Suppressor macrophage treated with lipopolysaccharide for 4 hours (primary cell): ENCODE measurements around the gene GMIP.
"Not testable (repeated sequence)": the region's sequence is repeated elsewhere in the genome, so short reads cannot be mapped to it uniquely, and the experiment has no call there.

Experiments
- DNase-seq: peaks from one replicate; pipeline ENCODE4 v3.0.0-alpha.2; 2020

Gene GMIP, protein sequence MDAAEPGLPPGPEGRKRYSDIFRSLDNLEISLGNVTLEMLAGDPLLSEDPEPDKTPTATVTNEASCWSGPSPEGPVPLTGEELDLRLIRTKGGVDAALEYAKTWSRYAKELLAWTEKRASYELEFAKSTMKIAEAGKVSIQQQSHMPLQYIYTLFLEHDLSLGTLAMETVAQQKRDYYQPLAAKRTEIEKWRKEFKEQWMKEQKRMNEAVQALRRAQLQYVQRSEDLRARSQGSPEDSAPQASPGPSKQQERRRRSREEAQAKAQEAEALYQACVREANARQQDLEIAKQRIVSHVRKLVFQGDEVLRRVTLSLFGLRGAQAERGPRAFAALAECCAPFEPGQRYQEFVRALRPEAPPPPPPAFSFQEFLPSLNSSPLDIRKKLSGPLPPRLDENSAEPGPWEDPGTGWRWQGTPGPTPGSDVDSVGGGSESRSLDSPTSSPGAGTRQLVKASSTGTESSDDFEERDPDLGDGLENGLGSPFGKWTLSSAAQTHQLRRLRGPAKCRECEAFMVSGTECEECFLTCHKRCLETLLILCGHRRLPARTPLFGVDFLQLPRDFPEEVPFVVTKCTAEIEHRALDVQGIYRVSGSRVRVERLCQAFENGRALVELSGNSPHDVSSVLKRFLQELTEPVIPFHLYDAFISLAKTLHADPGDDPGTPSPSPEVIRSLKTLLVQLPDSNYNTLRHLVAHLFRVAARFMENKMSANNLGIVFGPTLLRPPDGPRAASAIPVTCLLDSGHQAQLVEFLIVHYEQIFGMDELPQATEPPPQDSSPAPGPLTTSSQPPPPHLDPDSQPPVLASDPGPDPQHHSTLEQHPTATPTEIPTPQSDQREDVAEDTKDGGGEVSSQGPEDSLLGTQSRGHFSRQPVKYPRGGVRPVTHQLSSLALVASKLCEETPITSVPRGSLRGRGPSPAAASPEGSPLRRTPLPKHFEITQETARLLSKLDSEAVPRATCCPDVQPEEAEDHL

DNA sequence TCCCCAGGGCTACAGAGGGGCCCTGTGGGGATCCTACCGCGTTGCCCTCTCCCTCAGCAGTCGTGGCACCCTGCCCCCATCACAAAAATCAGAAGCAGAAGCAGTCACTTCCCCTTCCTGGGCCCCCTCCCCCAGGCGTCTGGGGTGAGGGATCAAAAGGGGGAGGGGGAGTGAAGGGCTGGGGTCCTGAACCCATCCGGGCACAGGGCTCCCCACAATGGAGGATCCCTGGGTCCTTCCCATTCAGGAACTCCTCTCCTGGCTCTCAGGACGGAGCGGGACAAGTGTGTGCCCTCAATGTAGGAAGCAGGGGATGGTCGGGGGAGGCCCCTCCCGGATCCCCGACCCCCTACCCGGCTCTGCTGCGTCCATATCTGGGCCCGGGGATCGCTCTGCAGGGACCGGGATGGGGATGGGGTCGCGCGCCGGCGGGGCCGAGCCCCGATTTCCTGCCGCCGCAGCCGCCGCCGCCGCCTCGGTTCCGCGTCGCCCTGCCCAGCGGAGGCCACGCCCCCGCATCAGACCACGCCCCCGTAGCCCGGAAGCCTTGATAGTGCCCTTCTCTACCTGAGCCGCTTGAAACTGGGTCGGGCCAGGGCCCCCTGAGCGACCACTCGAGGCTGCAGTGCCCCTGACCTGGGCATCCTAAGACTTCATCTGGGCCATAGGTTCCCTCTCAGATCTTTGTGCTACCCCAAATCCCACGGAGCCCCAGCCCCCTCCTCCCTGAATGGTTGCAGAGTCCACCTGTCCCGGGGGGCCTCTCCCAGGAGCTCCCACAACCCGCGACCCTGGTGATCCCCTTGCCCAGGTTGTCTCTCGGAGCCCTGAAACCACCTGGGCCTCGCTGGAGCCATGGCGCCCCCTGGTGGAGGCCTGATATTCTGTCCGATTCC lies at the start of gene GMIP:
Gene GMIP, minus strand, starts transcription at position 500 of the 896 bp plus-strand sequence. Its CDS starts 128 bp downstream, at position 372.
- DNase-seq = peak; percentile 83

- no peak for DNase-seq
Measured at GRCh38 chr19:19691683-19692082, 48.2 kb upstream of the GMIP start.

DNA sequence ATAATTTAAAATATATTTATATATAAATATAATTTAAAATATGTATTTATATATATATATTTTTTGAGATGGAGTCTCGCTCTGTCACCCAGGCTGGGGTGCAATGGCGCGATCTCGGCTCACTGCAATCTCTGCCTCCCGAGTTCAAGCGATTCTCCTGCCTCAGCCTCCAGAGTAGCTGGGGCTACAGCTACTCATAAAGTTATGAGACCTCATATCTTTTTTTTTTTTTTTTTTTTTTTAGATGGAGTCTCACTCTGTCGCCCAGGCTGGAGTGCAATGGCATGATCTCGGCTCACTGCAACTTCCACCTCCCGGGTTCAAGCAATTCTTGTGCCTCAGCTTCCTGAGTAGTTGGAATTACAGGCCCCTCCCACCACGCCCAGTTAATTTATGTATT lies 45.6 kb upstream of the GMIP start:
- DNase-seq = not testable (repeated sequence)

DNA sequence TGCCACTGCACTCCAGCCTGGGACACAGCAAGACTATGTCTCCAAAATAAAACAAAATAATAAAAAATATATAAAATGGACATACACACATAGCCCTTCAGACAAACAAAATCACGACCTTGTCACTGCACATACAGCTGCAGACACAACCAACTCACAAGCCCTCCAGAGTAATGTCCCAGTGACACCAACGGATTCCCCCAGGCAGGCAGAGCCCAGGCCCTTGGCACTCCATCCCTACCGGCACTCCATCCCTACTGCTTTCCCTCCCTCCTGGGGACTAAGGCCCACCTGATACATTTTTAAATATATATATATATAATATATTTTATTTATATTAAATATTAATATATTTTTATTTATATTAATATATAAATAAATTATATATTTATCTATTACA lies 43.6 kb upstream of the GMIP start:
- DNase-seq = no peak

- DNase-seq = no peak
Measured at GRCh38 chr19:19686580-19686979, 43.1 kb upstream of the GMIP start.

DNA sequence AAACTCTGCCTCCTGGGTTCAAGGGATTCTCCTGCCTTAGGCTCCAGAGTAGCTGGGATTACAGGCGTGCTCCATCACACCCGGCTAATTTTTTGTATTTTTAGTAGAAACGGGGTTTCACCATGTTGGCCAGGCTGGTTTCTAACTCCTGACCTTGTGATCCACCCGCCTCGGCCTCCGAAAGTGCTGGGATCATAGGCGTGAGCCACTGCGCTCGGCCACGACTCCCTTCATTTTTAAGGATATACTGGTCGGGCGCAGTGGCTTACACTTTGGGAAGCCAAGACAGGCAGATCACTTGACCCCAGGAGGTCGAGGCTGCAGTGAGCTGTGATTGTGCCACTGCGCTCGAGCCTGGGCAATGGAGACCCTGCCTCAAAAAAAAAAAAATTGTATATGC lies 42.7 kb upstream of the GMIP start:
- DNase-seq = not testable (repeated sequence)

DNA sequence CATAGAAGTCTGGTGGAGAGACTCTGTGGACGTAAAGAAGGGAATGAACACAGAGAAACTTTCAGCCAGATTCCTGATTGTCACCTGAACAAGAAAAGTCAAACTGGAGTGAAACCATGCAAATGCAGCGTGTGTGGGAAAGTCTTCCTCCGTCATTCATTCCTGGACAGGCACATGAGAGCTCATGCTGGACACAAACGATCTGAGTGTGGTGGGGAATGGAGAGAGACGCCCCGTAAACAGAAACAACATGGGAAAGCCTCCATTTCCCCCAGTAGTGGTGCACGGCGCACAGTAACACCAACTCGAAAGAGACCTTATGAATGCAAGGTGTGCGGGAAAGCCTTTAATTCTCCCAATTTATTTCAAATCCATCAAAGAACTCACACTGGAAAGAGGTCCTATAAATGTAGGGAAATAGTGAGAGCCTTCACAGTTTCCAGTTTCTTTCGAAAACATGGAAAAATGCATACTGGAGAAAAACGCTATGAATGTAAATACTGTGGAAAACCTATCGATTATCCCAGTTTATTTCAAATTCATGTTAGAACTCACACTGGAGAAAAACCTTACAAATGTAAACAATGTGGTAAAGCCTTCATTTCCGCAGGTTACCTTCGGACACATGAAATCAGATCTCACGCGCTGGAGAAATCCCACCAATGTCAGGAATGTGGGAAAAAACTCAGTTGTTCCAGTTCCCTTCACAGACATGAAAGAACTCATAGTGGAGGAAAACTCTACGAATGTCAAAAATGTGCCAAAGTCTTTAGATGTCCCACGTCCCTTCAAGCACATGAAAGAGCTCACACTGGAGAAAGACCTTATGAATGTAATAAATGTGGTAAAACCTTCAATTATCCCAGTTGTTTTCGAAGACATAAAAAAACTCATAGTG lies 36.0 kb upstream of the GMIP start:
- DNase-seq = no peak

GRCh38 chr19:19677579-19677978 lies 34.1 kb upstream of the GMIP start:
- no peak for DNase-seq

- no peak for DNase-seq
Measured at GRCh38 chr19:19674315-19674714, 30.9 kb upstream of the GMIP start.

DNA sequence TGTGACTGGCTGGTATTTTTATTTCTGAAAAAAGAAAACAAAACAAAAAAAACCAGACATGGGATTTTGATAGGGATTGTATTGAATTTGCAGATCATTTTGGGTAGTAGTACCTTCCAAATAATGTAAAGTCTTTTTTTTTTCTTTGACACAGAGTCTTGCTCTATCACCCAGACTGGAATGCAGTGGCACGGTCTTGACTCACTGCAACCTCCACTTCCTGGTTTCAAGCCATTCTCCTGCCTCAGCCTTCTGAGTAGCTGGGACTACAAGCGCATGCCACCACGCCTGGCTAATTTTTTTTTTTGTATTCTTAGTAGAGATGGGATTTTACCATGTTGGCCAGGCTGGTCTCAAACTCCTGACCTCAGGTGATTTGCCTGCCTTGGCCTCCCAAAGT lies 29.4 kb upstream of the GMIP start:
- no peak for DNase-seq

DNA sequence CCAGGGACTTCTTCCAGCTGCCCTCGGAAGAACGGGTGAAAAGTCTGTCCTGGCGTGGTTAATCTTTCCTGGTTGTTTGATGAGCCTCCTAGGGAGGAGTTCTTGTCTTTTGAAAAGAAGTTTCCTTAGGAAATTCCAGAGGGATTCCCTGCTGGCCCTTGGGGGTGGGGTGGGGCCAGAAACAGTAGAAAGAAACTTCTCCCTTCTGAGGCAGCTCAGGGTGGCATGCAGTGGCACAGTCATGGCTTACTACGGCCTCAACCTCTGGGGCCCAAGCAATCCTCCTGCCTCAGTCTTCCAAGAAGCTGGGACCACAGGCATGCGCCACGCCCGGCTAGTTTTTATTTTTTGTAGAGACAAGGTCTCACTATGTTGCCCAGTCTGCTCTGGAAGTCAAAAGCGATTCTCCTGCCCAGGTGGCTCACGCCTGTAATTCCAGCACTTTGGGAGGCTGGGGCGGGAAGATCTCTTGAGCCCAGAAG lies 26.7 kb upstream of the GMIP start:
- no peak for DNase-seq

DNA sequence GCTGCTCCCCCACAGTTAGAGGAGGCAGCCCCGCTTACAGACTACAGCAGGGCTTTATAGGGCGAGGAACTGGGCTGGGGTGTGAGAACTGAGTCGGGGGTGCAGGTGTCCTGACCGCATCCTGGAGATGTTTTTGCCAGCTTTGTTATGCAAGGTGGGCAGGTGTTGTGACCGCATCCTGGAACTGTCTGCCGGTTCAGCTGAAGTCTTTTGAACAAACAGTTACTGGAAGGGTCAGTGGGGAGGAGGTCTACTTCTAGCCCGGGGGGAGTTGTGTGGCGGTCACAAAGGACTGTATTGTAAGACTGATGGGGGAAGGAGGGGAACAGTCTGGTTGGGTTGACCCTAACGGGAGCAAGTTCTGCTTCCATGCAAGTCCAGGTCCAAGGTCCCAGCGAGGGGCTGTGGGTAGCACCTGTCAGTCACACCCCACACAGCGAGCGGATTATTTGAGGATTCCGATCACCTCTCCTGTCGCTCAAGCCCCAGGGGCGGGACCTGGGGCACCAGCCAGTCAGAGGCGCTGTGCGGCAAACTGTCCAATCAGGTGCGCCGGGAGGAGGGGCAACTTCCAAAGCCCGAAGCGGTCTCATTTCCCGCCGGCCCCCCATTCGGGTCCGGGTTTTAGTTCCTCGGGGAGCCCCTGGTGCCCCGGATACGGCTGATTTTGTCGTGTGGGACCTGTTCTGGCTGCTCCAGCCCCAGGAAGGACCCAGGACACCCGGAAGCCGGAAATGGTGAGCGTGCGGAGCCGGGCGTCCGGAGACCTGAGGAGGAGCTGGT lies 25.0 kb upstream of the GMIP start, which contains the start of gene ZNF101:
Gene ZNF101, plus strand, starts transcription at position 610 of the 783 bp plus-strand sequence. Its CDS starts 125 bp downstream, at position 735.
- peak; percentile 95 for DNase-seq

- DNase-seq = not testable (repeated sequence)
Measured at GRCh38 chr19:19665420-19665948, 22.0 kb upstream of the GMIP start.

GRCh38 chr19:19663256-19664120 lies 20.0 kb upstream of the GMIP start, which contains the start of gene ATP13A1:
Gene ATP13A1 (minus strand): TSS chr19:19663676. CDS start chr19:19663666, 10 bp downstream.
- DNase-seq = peak; percentile 98

DNA sequence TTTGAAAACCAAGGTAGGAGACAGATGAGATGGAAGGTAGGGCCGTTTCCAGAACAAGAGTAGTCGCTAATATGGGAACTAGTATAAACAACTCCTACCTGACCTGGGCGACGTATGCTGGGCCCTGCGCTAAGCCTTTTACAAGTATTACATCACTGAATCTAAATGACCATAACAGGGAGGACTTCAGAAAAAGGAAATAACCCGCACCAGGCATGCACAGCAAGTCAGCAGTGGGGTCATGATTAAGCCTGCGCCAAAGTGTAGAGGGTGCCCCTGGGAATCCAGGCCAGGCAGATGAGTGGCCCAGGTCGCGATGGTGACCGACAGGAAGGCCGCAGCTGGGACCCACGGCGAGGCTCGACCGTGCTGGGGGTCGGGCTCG lies 19.4 kb upstream of the GMIP start:
- DNase-seq = peak; percentile 68

DNA sequence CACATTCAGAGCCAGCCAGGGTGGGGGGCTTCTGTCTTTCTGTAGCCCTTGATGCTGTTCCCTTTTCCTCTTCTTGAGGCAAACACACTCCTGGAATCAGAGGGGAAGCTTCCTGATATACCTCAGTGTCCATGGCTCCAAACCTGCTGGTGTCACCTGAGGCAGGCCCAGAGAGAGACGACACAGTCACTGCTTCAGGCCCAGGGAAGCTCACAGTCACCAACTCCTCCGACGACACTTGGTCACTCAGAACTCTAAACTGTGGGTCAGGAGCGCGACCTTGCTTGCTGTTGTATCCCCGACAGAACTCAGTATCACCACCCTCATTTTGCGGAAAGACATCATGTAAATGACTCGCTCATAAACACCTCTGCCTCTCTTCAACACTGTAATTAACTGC lies 18.9 kb upstream of the GMIP start:
- peak; percentile 3 for DNase-seq

GRCh38 chr19:19661675-19662251 lies 18.3 kb upstream of the GMIP start:
- DNase-seq = peak; percentile 94

DNA sequence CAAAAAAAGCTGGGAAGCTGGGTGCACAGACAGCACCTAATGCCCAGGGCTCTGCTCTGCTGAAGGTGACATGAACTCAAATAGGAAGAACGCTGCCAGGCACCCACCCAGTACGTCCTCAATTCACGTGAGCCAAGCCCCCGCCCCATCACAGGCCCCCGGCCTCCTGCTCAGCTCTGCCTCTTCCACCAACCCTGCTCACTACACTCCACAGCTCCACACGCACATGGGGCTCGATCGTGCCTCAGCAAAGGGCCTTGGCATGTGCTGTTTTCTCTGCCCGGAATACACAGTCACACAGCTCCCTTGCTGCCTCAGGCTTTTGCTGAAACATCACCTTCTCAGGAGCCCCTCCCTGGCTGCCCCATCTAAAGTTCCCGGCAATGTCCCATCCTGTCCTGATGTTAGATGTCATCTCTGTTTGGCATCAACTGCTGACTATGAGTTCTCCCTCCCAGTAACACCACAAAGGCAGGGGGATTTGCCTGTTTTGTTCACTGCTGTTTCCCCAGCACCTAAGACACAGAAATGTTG lies 17.8 kb upstream of the GMIP start:
- DNase-seq = peak; percentile 2
